Sigmoid colon (tissue), 7 donors: ENCODE data around the gene WBP2. TPM values are rescaled to one million over a fixed set of nuclear protein-coding genes. Genes with fewer than 3 reads are reported as not detected.

Experiments used
- DNase-seq: peaks from one replicate; pipeline ENCODE4 v3.0.0-alpha.2; 2019
- H3K27ac ChIP-seq, 4 donors: fragments of 200-600 bp; sonication (generic); one replicate each; pipeline ENCODE4 v1.5.1; 2016 to 2019; ENCODE audit warnings: mild to moderate bottlenecking in 1 of 4
- H3K27me3 ChIP-seq, 3 donors: fragments of 200-600 bp; sonication (generic); one replicate each; pipeline ENCODE4 v1.5.1; 2019; ENCODE audit warnings: mild to moderate bottlenecking in 1 of 3
- H3K36me3 ChIP-seq, 4 donors: fragments of 200-600 bp; sonication (generic); one replicate each; pipeline ENCODE4 v1.5.1; 2016 to 2019
- H3K4me1 ChIP-seq, 4 donors: fragments of 200-600 bp; sonication (generic); one replicate each; pipeline ENCODE4 v1.5.1; 2017 to 2019
- H3K4me3 ChIP-seq, 4 donors: fragments of 200-600 bp; sonication (generic); one replicate each; pipeline ENCODE4 v1.5.1; 2017 to 2019; ENCODE audit warnings: mild to moderate bottlenecking in 2 of 4, moderate library complexity in 1 of 4
- H3K9me3 ChIP-seq, 4 donors: fragments of 200-600 bp in 3 of 4; sonication (generic) in 3 of 4; one replicate each; pipeline versions ENCODE4 v1.5.1 to v1.6.1; 2013 to 2019
- EP300 ChIP-seq, 4 donors: sonication (generic); formaldehyde crosslinking; IDR thresholded peaks; one replicate each; pipeline ENCODE4 v1.6.1; 2017; ENCODE audit warnings: antibody characterized with exemption in 4 of 4
- POLR2A ChIP-seq, 2 donors: fragments of 450-650 bp; IDR thresholded peaks; one replicate each; pipeline ENCODE4 v1.6.1; 2016; ENCODE audit warnings: antibody characterized with exemption in 2 of 2, mild to moderate bottlenecking in 2 of 2, moderate library complexity in 2 of 2
- POLR2AphosphoS5 ChIP-seq, 4 donors: sonication (generic); formaldehyde crosslinking; IDR thresholded peaks; one replicate each; pipeline ENCODE4 v1.6.1; 2017; ENCODE audit warnings: antibody characterized with exemption in 4 of 4
- WGBS, 2 donors: extraction: QIAGEN DNeasy Blood & Tissue Kit; methylation state at CpG; one replicate each; pipeline ENCODE4 v1.1.7; 2013; 5-methylcytosine and 5-hydroxymethylcytosine counted together
- intact Hi-C: fragments of 100-400 bp; cut with DNase I; formaldehyde crosslinking; loops from one replicate; pipeline ENCODE4 v1.15.1; 2023
- polyA plus RNA-seq, 3 donors: library from polyadenylated mRNA; stranded (reverse); fragments of 200-250 nt; gene quantifications; one replicate each; pipeline ENCODE4 v1.2.3, GENCODE V29; 2013
- total RNA-seq, 4 donors: library from RNA; depleted of rRNA; stranded (reverse); fragments of >200 nt; gene quantifications; one replicate each; pipeline ENCODE4 v1.1.0, GENCODE V29; 2016
- TF ChIP-seq, protein P1 (sequence below), 4 experiments: fragments of 450-650 bp in 3 of 4; fragments of 200-600 bp in 1 of 4; IDR thresholded peaks; one replicate each; pipeline ENCODE4 v1.5.1; 2016 to 2019; ENCODE audit warnings: antibody characterized with exemption in 4 of 4, mild to moderate bottlenecking in 3 of 4, moderate library complexity in 2 of 4
- donor health status: healthy with polysubstance abuse.
- donor health status: Bipolar disorder and iron deficiency.
- donor health status: healthy.

Gene WBP2
- total and polyA plus RNA-seq, 7 donors: 44.2 to 110 (median 73.1) TPM

- Histone ChIP-seq H3K36me3 (peaks cover 35 to 55% (median 38%) of the 10 kb centered on the region in 4 donors), H3K9me3 (no peaks in the 10 kb centered on the region), H3K4me3 (peak overlapping the region in 2 of 4 donors; percentile 18 to 38), H3K27me3 (no peaks in the 10 kb centered on the region), H3K27ac (peak overlapping the region; percentile 65 to 78 (median 72)), H3K4me1 (peaks cover 0 to 45% (median 37%) of the 10 kb centered on the region in 4 donors)
- peak; percentile 71 for DNase-seq
- TF ChIP-seq, protein P1, sequence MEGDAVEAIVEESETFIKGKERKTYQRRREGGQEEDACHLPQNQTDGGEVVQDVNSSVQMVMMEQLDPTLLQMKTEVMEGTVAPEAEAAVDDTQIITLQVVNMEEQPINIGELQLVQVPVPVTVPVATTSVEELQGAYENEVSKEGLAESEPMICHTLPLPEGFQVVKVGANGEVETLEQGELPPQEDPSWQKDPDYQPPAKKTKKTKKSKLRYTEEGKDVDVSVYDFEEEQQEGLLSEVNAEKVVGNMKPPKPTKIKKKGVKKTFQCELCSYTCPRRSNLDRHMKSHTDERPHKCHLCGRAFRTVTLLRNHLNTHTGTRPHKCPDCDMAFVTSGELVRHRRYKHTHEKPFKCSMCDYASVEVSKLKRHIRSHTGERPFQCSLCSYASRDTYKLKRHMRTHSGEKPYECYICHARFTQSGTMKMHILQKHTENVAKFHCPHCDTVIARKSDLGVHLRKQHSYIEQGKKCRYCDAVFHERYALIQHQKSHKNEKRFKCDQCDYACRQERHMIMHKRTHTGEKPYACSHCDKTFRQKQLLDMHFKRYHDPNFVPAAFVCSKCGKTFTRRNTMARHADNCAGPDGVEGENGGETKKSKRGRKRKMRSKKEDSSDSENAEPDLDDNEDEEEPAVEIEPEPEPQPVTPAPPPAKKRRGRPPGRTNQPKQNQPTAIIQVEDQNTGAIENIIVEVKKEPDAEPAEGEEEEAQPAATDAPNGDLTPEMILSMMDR (IDR thresholded peaks at IDR 0.05): no peak
- TF ChIP-seq EP300 (IDR thresholded peaks at IDR 0.05): no peak
- no peak for TF ChIP-seq POLR2A (IDR thresholded peaks at IDR 0.05)
- no peak for TF ChIP-seq POLR2AphosphoS5 (IDR thresholded peaks at IDR 0.05)
- intact Hi-C loops: no loop called here
- 5 to 18% methylated on average over 14 of the region's 14 CpGs for WGBS, 2 donors
Measured at GRCh38 chr17:75844530-75845057, 10.5 kb downstream of the WBP2 start.

DNA sequence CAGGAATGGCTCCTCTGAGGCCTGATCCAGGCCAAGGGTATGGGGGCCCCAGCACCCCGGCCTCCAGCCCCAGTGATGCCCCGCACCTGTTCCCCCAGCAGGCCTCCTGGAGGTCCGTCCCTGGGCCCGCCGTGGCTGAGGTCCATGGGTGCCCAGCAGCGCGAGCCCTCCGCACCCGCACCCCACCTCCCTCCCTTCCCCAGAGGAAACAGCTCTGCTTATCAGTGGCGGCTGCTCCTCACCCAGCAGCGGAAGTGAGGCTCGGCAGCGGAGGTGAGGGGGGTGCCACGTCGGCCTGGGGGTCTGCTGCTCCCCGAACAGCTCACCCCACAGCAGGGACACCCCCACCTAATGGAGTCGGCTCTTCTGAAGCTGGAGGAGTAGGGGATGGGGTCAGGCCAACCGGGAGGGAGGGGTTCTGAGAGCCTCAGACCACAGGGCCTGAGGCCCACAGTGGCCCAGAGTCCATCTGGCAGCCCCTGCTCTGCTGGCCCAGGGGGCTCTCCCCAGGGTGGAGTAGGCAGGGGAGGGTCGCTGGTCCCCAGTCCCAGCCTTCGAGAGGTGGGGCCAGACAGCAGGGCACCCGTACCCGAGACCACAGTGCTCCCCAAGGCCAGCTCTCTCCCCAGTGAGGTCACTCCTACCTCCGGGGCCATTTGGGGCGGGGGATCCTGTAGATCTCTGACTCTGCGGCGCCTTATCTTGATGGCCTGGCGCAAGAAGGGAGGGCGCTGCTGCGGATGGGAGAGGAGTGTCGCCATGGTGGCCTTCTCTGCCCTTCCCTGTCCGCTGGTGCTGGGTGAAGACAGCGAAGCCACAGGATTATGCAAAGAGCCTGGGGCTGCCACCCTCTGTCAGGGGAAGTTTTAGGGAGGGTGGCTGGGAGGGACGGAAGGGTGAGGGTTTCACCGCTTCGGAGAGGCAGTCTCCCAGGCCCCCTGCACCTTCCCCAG, 11.3 kb downstream of the WBP2 start, which contains the start of gene UNC13D:
UNC13D (minus strand) TSS at position 828 of the 953 bp plus-strand sequence; CDS start at position 761, 67 bp downstream.
- DNase-seq: peak; percentile 66
- peaks cover 0 to 37% (median 31%) of the 10 kb centered on the region in 4 donors for H3K4me1 ChIP-seq
- no peaks in the 10 kb centered on the region for H3K9me3 ChIP-seq
- peaks cover 28 to 52% (median 31%) of the 10 kb centered on the region in 4 donors for H3K36me3 ChIP-seq
- H3K27ac ChIP-seq: peak within 1 kb of the TSS; percentile 65 to 78 (median 72)
- no peaks in the 10 kb centered on the region for H3K27me3 ChIP-seq
- intact Hi-C loops: no loop called here
- TF ChIP-seq POLR2A (IDR thresholded peaks at IDR 0.05) (no peak), EP300 (IDR thresholded peaks at IDR 0.05) (no peak), POLR2AphosphoS5 (IDR thresholded peaks at IDR 0.05) (no peak)
- TF ChIP-seq, protein P1 (IDR thresholded peaks at IDR 0.05): no peak
- peak within 1 kb of the TSS in 3 of 4 donors; percentile 4 to 38 (median 18) for H3K4me3 ChIP-seq
- WGBS, 2 donors: 26 to 33% methylated on average over 35 of the region's 35 CpGs

- intact Hi-C loops: no loop called here
Measured at GRCh38 chr17:75842963-75843576, 12.1 kb downstream of the WBP2 start.

DNA sequence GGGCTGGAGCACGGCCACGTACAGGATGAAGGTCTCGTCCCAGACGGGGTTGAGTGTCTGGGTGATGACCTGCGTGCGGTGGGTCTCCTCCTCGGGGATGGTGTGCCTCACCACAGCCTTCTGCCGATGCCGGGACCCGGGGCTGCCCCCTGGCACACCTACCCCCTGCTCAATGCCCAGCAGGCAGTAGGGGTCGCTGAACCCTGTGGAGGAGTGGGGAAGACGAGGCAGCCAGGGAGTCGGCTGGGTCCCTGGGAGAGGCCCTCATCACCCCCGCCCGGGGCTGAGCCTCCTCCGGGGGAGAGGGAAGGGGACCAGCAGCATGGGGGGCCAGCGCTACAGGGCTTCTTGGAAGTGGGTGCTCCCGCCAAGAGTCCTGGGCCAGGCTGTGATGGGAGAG, 12.7 kb downstream of the WBP2 start:
- 85 to 89% methylated on average over 18 of the region's 18 CpGs for WGBS, 2 donors
- no peak overlapping the region for H3K4me3 ChIP-seq
- intact Hi-C loops: no loop called here
- TF ChIP-seq POLR2A (IDR thresholded peaks at IDR 0.05) (no peak), POLR2AphosphoS5 (IDR thresholded peaks at IDR 0.05) (no peak), EP300 (IDR thresholded peaks at IDR 0.05) (no peak)
- TF ChIP-seq, protein P1 (IDR thresholded peaks at IDR 0.05): no peak
- peaks cover 15 to 38% (median 17%) of the 10 kb centered on the region in 4 donors for H3K36me3 ChIP-seq
- peak; percentile 65 for DNase-seq
- H3K9me3 ChIP-seq: no peaks in the 10 kb centered on the region
- H3K27ac ChIP-seq: no peak overlapping the region
- H3K27me3 ChIP-seq: no peaks in the 10 kb centered on the region
- peaks cover 0 to 25% (median 21%) of the 10 kb centered on the region in 4 donors for H3K4me1 ChIP-seq

More at GRCh38 chr17:75842963-75843576, 12.1 kb downstream of the WBP2 start:
- peaks cover 21 to 44% (median 24%) of the 10 kb centered on the region in 4 donors for H3K36me3 ChIP-seq
- WGBS, 2 donors: 58 to 78% methylated on average over 22 of the region's 22 CpGs
- peaks cover 0 to 30% (median 25%) of the 10 kb centered on the region in 4 donors for H3K4me1 ChIP-seq
- TF ChIP-seq EP300 (IDR thresholded peaks at IDR 0.05): no peak
- TF ChIP-seq, protein P1 (IDR thresholded peaks at IDR 0.05): no peak
- TF ChIP-seq POLR2A (IDR thresholded peaks at IDR 0.05): no peak
- TF ChIP-seq POLR2AphosphoS5 (IDR thresholded peaks at IDR 0.05): no peak
- H3K9me3 ChIP-seq: no peaks in the 10 kb centered on the region
- H3K4me3 ChIP-seq: peak overlapping the region in 2 of 4 donors; percentile 18 to 38
- no peak for DNase-seq
- peak overlapping the region in 1 of 4 donors; percentile 78 for H3K27ac ChIP-seq
- no peaks in the 10 kb centered on the region for H3K27me3 ChIP-seq
